ENCODE results near the gene NHSL1.

The NHSL1 gene

GRCh38 chr6:138523347-138524210 is 24.3 kb upstream of the NHSL1 start:
- DNase-seq (ENCODE audit: low read depth): no peak

GRCh38 chr6:138522611-138523010 is 23.3 kb upstream of the NHSL1 start:
- no peak for DNase-seq (ENCODE audit: low read depth)

GRCh38 chr6:138521790-138522189 is 22.5 kb upstream of the NHSL1 start:
- no peak for DNase-seq (ENCODE audit: low read depth)

GRCh38 chr6:138520463-138520862 is 21.2 kb upstream of the NHSL1 start:
- no peak for DNase-seq (ENCODE audit: low read depth)

- no peak for DNase-seq (ENCODE audit: low read depth)
Observed at GRCh38 chr6:138518054-138518453, 18.8 kb upstream of the NHSL1 start.

- no peak for DNase-seq (ENCODE audit: low read depth)
Observed at GRCh38 chr6:138517635-138518034, 18.3 kb upstream of the NHSL1 start.

- no peak for DNase-seq (ENCODE audit: low read depth)
Observed at GRCh38 chr6:138515657-138516248, 16.5 kb upstream of the NHSL1 start.

GRCh38 chr6:138514860-138515540 is 15.7 kb upstream of the NHSL1 start:
- no peak for DNase-seq (ENCODE audit: low read depth)

- DNase-seq (ENCODE audit: low read depth): no peak
Observed at GRCh38 chr6:138512609-138513008, 13.3 kb upstream of the NHSL1 start.

GRCh38 chr6:138510093-138510492 is 10.8 kb upstream of the NHSL1 start:
- no peak for DNase-seq (ENCODE audit: low read depth)

- no peak for DNase-seq (ENCODE audit: low read depth)
Observed at GRCh38 chr6:138509371-138509770, 10.1 kb upstream of the NHSL1 start.

- DNase-seq (ENCODE audit: low read depth): no peak
Observed at GRCh38 chr6:138508676-138508988, 9.3 kb upstream of the NHSL1 start.

- DNase-seq (ENCODE audit: low read depth): no peak
Observed at GRCh38 chr6:138507977-138508675, 8.8 kb upstream of the NHSL1 start.

GRCh38 chr6:138504764-138505689 is 5.7 kb upstream of the NHSL1 start:
- DNase-seq (ENCODE audit: low read depth): no peak

- DNase-seq (ENCODE audit: low read depth): no peak
Observed at GRCh38 chr6:138503881-138504680, 4.8 kb upstream of the NHSL1 start.

- no peak for DNase-seq (ENCODE audit: low read depth)
Observed at GRCh38 chr6:138502546-138502945, 3.3 kb upstream of the NHSL1 start.

GRCh38 chr6:138500867-138501446 is 1.7 kb upstream of the NHSL1 start:
- no peak for DNase-seq (ENCODE audit: low read depth)

GRCh38 chr6:138500045-138500665 is 861 bp upstream of the NHSL1 start:
- no peak for DNase-seq (ENCODE audit: low read depth)

GRCh38 chr6:138498629-138499302 is 528 bp downstream of the NHSL1 start:
- DNase-seq (ENCODE audit: low read depth): no peak
